HG03439 (cell line): ENCODE measurements around the gene DUSP9.
"Not testable (repeated sequence)": the region's sequence is repeated elsewhere in the genome, so short reads cannot be mapped to it uniquely, and the experiment has no call there.

Source experiments
- ATAC-seq: cut with Tn5 transposase; IDR thresholded peaks from one replicate; pipeline ENCODE4 v1.9.1; 2021; ENCODE audit warnings: mild to moderate bottlenecking, moderate library complexity; ENCODE audit not compliant: unreplicated experiment

DUSP9 gene

GRCh38 chrX:153689654-153690465, 42.9 kb downstream of the DUSP9 start:
- ATAC-seq, result no peak

GRCh38 chrX:153690466-153690865, 43.5 kb downstream of the DUSP9 start:
- ATAC-seq, result no peak

GRCh38 chrX:153691032-153691827, 44.2 kb downstream of the DUSP9 start:
- not testable (repeated sequence) for ATAC-seq

GRCh38 chrX:153692003-153692402, 45.0 kb downstream of the DUSP9 start:
- ATAC-seq, result no peak

GRCh38 chrX:153692611-153693156, 45.7 kb downstream of the DUSP9 start:
- no peak for ATAC-seq

GRCh38 chrX:153693216-153694086, 46.4 kb downstream of the DUSP9 start:
- ATAC-seq, result no peak

GRCh38 chrX:153694256-153694655, 47.3 kb downstream of the DUSP9 start:
- ATAC-seq, result not testable (repeated sequence)

- no peak for ATAC-seq
Observed at GRCh38 chrX:153694687-153695270, 47.8 kb downstream of the DUSP9 start.

GRCh38 chrX:153696100-153696499, 49.1 kb downstream of the DUSP9 start:
- no peak for ATAC-seq

GRCh38 chrX:153696538-153696937, 49.5 kb downstream of the DUSP9 start:
- not testable (repeated sequence) for ATAC-seq

- ATAC-seq, result not testable (repeated sequence)
Observed at GRCh38 chrX:153696986-153697722, 50.2 kb downstream of the DUSP9 start.

GRCh38 chrX:153697924-153698865, 51.2 kb downstream of the DUSP9 start:
- no peak for ATAC-seq

- ATAC-seq, result not testable (repeated sequence)
Observed at GRCh38 chrX:153699210-153699783, 52.3 kb downstream of the DUSP9 start.

- ATAC-seq, result not testable (repeated sequence)
Observed at GRCh38 chrX:153699784-153700371, 52.9 kb downstream of the DUSP9 start.

- no peak for ATAC-seq
Observed at GRCh38 chrX:153700376-153700945, 53.5 kb downstream of the DUSP9 start.
